ENCODE measurements around the gene GPLD1.

Gene GPLD1

DNA sequence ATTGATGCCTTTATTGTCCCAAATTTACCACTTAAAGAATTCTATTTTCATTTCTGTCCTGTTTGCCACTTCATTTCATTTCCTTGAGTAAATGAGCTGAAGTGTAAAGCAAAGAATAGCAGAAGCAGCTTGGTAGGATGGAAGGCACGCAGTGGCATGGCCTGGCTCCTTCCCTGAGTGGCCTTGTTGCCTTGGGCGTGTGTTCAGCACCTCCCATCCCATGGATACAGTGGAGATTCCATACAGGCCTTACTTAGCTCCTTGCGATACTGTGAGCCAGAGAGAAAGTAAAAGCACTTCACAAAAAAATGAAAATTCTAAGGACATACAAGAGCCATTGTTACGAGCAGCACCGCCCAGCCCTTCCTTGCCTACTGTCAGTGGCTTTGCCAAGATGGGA lies 45.0 kb upstream of the GPLD1 start:
- Histone ChIP-seq H3K36me3 (ENCODE audit: control insufficient read depth, insufficient read depth, low read length) (no peaks in the 10 kb centered on the region; the same call in 1 of the 2 replicates), H3K27me3 (replicated peaks; ENCODE audit: control insufficient read depth, insufficient read depth, low read length) (no peaks in the 10 kb centered on the region), H3K4me3 (replicated peaks; ENCODE audit: low read depth, low read length) (no peak overlapping the region)
- no peak for DNase-seq (ENCODE audit: extremely low read depth, insufficient read length)
- TF ChIP-seq, protein P1, sequence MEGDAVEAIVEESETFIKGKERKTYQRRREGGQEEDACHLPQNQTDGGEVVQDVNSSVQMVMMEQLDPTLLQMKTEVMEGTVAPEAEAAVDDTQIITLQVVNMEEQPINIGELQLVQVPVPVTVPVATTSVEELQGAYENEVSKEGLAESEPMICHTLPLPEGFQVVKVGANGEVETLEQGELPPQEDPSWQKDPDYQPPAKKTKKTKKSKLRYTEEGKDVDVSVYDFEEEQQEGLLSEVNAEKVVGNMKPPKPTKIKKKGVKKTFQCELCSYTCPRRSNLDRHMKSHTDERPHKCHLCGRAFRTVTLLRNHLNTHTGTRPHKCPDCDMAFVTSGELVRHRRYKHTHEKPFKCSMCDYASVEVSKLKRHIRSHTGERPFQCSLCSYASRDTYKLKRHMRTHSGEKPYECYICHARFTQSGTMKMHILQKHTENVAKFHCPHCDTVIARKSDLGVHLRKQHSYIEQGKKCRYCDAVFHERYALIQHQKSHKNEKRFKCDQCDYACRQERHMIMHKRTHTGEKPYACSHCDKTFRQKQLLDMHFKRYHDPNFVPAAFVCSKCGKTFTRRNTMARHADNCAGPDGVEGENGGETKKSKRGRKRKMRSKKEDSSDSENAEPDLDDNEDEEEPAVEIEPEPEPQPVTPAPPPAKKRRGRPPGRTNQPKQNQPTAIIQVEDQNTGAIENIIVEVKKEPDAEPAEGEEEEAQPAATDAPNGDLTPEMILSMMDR (IDR thresholded peaks at IDR 0.05; ENCODE audit: insufficient read depth, low read length, poor library complexity, severe bottlenecking) = no peak

DNA sequence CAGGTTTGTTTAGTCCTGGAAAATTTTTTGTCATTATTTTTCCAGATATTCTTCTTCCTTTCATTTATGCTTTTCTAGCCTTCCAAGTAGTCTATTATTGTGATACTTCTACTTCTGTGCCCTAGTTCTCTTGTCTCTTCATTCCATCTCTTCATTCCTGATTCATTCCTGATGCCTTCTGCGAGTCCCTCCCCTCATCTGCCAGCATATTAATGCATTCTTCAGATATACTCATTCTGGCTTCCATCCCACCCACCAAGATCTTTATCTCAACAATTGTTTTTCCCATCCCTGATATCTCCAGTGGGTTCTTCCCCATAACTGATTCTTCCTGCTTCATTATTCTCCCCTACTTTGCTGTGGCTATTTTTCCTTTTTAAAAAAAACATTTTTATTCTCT lies 40.6 kb upstream of the GPLD1 start:
- TF ChIP-seq, protein P1 (IDR thresholded peaks at IDR 0.05; ENCODE audit: insufficient read depth, low read length, poor library complexity, severe bottlenecking) = no peak
- H3K36me3 ChIP-seq (ENCODE audit: control insufficient read depth, insufficient read depth, low read length) = no peaks in the 10 kb centered on the region; the same call in 1 of the 2 replicates
- no peak overlapping the region for H3K4me3 ChIP-seq (replicated peaks; ENCODE audit: low read depth, low read length)
- DNase-seq (ENCODE audit: extremely low read depth, insufficient read length) = no peak
- no peaks in the 10 kb centered on the region for H3K27me3 ChIP-seq (replicated peaks; ENCODE audit: control insufficient read depth, insufficient read depth, low read length)

DNA sequence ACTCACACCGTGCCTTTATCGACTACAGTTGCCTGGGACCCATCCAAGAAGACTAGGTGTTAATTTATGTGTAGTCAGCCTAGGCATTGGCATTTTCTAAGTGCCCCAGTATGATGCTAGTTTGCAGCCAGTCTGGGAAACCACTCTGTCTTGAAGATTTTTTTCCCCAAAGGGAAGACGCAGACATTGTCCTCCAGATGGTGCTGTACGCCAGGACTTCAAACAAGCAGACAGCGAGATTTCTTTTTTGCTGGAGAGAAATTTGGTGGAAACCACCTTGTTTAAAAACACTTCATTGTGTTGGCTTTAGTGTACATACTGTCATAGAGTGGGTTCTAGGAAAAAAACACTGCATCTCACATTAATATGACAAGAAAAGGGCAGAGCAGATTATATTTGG lies 35.4 kb upstream of the GPLD1 start:
- no peaks in the 10 kb centered on the region for H3K36me3 ChIP-seq (ENCODE audit: control insufficient read depth, insufficient read depth, low read length)
- no peak for DNase-seq (ENCODE audit: extremely low read depth, insufficient read length)
- TF ChIP-seq, protein P1 (IDR thresholded peaks at IDR 0.05; ENCODE audit: insufficient read depth, low read length, poor library complexity, severe bottlenecking) = peak; percentile 64
- no peak overlapping the region for H3K4me3 ChIP-seq (replicated peaks; ENCODE audit: low read depth, low read length)
- no peaks in the 10 kb centered on the region for H3K27me3 ChIP-seq (replicated peaks; ENCODE audit: control insufficient read depth, insufficient read depth, low read length)

DNA sequence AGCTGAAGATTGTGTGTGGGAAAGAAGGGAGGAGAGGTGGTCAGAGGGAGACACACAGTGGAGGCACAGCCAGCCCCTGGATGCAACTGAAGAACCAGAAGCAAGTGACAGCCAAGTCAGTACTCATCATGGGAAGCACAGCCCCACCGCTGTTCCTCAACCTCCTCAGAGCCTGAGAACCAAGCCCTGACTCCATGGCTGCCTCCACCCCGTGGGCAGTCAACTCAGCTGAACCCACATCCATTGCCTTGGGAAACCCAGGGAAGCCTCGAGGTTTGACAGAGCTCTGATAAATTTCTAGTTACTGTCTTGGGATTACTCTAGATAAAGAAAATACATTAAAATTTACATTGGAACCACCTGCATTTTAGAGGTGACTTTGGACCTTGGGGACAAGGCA lies 35.0 kb upstream of the GPLD1 start:
- TF ChIP-seq, protein P1 (IDR thresholded peaks at IDR 0.05; ENCODE audit: insufficient read depth, low read length, poor library complexity, severe bottlenecking) = no peak
- H3K4me3 ChIP-seq (replicated peaks; ENCODE audit: low read depth, low read length) = no peak overlapping the region
- H3K27me3 ChIP-seq (replicated peaks; ENCODE audit: control insufficient read depth, insufficient read depth, low read length) = no peaks in the 10 kb centered on the region
- no peaks in the 10 kb centered on the region for H3K36me3 ChIP-seq (ENCODE audit: control insufficient read depth, insufficient read depth, low read length)
- DNase-seq (ENCODE audit: extremely low read depth, insufficient read length) = no peak

DNA sequence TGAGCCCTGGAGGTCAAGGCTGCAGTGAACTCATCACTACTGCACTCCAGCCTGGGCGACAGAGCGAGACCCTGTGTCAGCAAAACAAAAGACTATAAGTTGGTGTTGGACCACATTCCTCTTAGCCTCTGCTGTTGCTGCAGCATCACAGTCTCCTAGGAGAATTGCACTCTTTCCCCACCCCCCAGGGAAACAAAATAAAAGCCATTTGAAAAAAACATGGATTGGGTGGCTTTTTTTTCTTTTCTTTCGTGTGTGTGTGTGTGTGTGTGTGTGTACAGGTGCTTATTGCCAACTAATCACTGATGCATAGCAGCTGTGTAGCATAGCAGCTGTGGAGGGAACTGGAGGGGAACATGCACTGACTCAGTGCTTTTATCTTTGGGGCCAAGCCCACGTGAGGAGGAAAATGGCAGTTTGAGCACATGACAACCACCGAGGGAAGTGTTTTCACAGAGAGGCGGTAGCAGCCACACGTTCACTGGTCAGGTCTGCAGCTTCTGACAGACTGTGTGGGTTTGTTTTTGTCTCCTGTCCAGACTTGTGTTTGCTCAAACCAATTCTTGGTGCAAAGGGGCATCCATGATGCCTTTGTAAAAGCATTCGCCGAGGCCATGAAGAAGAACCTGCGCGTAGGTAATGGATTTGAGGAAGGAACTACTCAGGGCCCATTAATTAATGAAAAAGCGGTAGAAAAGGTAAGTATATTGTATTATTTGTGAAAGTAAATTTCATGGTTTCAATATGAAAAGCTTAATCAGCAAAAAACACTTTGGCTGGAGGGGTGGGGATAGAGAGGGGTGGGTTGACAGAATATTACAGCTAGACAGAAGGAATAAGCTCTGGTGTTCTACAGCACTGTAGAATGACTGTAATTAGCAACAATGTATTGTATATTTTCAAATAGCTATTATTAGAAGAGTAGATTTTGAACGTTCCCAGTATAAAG lies 33.1 kb upstream of the GPLD1 start:
- H3K4me3 ChIP-seq (replicated peaks; ENCODE audit: low read depth, low read length) = no peak overlapping the region
- peak; percentile 62 for DNase-seq (ENCODE audit: extremely low read depth, insufficient read length)
- TF ChIP-seq, protein P1 (IDR thresholded peaks at IDR 0.05; ENCODE audit: insufficient read depth, low read length, poor library complexity, severe bottlenecking) = no peak
- H3K36me3 ChIP-seq (ENCODE audit: control insufficient read depth, insufficient read depth, low read length) = no peaks in the 10 kb centered on the region
- H3K27me3 ChIP-seq (replicated peaks; ENCODE audit: control insufficient read depth, insufficient read depth, low read length) = no peaks in the 10 kb centered on the region
